GOT3 (cell line): Measurements from ENCODE around the gene LYPD1.

Source experiments
- DNase-seq: peaks from one replicate; lab custom pipeline; 2025; ENCODE audit warnings: mixed read lengths; lab: John Stamatoyannopoulos, UW

LYPD1 gene

DNA sequence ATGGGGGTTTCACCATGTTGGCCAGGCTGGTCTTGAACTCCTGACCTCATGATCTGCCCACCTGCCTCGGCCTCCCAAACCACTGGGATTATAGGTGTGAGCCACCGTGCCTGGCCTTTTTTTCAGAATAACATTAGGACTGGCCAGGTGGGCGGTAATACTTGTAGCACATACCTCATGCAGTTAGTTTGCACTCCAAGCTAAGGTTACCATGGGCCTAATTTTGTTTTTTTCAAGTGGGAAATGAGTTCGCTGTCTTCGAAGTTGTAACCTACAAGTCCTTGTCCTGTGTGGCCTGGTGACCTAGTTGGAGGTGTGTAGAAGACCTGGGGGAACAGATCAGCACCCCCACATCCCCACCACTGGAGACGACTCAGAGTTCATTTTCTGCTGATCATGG is 74.8 kb downstream of the LYPD1 start:
- no peak for DNase-seq
